ENCODE data around the gene RABL2A.
"Not testable (repeated sequence)": the region's sequence is repeated elsewhere in the genome, so short reads cannot be mapped to it uniquely, and the experiment has no call there.

RABL2A gene

DNA sequence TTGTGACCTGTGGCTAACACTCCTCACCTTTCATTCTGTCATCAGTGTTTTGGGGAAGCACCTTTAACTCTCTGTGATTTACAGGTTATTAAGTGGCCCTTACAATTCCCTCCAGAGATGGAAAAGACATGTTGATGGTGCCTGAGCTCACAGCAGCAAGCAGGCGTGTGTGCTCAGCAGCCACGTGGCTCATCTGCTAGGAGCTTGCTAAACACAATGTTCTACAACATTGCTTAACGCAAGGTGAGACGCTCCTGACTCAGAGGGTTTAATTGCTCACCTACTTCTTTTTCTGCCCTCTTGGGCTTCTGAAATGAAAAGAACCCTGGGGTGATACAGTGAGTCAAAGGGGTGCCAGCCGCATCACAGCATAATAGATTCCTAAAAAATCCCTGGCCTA lies 6.1 kb upstream of the RABL2A start:
- not testable (repeated sequence) for DNase-seq

DNA sequence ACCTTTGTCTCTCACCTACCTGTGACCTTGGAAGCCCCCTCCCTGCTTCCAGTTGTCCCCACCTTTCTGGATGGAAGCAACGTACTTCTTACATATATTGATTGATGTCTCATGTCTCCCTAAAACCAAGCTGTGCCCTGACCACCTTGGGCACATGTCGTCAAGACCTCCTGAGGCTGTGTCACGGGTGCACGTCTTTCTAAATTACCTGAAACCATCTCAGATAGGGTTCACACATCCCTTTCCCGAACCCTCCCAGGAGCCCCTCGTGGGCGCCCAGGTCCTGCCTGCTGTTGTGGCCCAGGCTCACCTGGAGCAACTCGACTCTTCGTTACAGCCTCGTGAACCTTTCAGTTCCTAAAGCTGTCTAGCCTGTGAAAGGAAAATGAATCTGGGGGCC lies 1.2 kb upstream of the RABL2A start:
- not testable (repeated sequence) for DNase-seq

DNA sequence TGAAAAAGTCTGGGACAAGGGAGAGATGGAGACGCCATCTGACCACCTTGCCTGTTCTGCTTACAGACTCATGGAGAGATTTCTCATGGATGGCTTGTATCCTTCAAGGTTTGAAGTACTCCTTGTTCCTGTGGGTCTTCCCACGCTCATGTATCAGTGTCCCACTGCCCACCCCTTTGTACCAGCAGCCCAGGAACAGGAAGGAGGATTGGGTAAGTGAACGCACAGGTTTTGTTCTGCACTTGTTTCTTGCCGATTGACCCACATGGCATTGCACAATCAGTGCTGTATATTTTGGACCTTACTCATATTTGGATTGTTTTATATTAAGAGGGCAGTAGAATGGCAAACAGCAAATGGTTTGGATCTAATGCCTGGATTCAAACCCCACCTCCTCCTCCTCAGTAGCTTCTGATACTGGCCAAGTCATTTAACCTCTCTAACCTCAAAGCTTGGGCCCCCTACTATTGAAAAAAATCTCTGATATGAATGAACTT lies 5.8 kb downstream of the RABL2A start:
- not testable (repeated sequence) for DNase-seq

DNA sequence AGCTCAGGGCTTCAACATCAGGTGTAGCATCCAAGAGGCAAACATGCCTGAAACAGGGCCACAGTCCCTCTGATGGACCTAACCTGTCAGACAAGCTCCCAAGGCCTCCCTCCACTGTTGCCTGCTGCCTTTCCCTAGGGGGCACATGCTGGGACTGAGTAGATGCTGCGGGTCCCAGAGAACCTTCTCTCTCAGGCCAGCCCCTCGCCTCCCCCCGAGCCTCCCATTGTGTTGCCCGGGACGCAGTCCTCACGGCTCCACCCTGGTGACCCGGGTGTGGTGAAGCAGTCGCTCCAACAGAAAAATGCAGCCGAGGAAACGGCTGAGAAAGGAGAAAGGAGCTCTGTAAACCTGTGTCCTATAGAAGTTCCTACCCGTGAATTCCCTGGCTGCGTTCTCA lies 8.3 kb downstream of the RABL2A start:
- not testable (repeated sequence) for DNase-seq

DNA sequence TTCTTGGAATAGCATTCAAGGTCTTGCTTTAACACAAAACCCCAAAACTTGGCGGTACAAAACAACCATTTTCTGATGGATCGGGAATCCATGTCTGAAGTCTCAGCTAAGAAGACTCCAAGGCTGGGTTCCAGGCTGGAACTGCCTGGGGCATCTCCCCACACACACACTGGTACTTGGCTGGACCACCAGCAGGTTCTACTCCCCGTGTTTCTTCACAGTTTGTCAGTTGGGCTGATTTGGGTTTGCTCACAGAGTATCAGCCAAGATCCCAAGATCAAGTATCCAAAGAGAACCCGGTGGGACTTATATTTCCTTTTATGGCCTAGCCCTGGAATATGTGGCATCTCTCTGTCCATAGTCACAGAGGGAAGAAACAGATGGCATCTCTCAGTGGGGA lies 9.2 kb downstream of the RABL2A start:
- DNase-seq: not testable (repeated sequence)

DNA sequence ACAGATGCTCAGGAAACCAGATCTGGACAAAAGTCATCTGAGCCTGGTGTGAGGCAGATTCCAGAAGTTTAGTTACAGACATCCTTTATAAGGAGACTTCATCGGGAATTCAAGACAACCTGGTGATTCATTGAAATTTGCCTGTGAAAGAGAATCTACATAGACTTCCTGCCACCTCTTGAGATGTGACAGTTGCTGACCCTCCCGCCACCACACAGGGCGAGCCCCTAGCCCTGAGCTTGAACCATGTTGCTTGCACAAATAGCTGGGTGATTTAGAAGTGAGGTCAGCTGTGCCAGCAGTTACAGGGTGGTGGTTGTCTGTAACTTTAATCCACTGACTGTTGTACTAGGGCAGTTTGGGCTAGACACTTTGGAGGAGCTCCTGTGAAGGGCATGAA lies 11.0 kb downstream of the RABL2A start:
- not testable (repeated sequence) for DNase-seq

DNA sequence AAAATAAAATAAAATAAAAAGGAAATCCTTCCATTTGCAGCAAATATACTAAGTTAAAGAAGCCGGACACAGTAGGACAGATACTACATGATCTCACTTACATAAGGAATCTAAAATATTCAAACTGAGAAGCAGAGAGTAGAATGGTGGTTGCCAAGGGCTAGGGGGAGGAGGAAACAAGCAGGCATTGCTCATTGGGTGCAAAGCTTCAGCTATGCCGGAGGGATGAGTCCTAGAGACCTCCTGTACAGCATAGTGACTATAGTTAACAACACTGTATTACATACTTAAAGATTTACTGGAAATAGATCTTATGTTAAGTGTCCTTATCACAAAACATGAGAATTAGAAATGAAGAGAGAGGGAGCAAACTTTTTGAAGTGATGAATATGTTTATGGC lies 19.2 kb downstream of the RABL2A start:
- DNase-seq: not testable (repeated sequence)

DNA sequence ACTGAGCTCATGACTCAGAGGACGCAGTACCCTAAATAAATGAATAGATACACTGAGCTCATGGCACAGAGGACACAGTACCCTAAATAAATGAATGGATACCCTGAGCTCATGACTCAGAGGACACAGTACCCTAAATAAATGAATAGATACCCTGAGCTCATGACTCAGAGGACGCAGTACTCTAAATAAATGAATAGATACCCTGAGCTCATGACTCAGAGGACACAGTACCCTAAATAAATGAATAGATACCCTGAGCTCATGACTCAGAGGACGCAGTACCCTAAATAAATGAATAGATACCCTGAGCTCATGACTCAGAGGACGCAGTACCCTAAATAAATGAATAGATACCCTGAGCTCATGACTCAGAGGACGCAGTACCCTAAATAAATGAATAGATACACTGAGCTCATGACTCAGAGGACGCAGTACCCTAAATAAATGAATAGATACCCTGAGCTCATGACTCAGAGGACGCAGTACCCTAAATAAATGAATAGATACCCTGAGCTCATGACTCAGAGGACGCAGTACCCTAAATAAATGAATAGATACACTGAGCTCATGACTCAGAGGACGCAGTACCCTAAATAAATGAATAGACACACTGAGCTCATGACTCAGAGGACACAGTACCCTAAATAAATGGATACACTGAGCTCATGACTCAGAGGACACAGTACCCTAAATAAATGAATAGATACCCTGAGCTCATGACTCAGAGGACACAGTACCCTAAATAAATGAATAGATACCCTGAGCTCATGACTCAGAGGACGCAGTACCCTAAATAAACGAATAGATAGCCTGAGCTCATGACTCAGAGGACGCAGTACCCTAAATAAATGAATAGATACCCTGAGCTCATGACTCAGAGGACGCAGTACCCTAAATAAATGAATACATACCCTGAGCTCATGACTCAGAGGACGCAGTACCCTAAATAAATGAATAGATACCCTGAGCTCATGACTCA lies 24.1 kb downstream of the RABL2A start:
- DNase-seq: not testable (repeated sequence)

DNA sequence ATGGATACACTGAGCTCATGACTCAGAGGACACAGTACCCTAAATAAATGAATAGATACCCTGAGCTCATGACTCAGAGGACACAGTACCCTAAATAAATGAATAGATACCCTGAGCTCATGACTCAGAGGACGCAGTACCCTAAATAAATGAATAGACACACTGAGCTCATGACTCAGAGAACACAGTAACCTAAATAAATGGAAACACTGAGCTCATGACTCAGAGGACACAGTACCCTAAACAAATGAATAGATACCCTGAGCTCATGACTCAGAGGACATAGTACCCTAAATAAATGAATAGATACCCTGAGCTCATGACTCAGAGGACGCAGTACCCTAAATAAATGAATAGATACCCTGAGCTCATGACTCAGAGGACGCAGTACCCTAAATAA lies 25.5 kb downstream of the RABL2A start:
- not testable (repeated sequence) for DNase-seq

DNA sequence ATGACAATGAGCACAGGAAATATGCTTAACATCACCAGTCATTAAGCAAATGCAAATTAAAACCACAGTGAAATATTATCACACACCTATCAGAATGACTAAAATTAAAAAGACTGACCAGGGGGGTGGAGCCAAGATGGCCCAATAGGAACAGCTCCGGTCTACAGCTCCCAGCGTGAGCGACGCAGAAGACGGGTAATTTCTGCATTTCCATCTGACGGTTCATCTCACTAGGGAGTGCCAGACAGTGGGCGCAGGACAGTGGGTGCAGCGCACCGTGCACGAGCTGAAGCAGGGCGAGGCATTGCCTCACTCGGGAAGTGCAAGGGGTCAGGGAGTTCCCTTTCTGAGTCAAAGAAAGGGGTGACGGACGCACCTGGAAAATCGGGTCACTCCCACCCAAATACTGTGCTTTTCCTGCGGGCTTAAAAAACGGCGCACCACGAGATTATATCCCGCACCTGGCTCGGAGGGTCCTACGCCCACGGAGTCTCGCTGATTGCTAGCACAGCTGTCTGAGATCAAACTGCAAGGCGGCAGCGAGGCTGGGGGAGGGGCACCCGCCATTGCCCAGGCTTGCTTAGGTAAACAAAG lies 29.1 kb downstream of the RABL2A start:
- DNase-seq: peak in 2 of 5 experiments; percentile 24 to 37

DNA sequence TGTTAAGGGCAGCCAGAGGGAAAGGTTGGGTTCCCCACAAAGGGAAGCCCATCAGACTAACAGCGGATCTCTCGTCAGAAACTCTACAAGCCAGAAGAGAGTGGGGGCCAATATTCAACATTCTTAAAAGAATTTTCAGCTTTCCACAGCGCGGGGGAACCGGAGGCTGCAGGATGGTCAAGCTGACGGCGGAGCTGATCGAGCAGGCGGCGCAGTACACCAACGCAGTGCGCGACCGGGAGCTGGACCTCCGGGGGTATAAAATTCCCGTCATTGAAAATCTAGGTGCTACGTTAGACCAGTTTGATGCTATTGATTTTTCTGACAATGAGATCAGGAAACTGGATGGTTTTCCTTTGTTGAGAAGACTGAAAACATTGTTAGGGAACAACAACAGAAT lies 30.7 kb downstream of the RABL2A start:
- DNase-seq: not testable (repeated sequence)

DNA sequence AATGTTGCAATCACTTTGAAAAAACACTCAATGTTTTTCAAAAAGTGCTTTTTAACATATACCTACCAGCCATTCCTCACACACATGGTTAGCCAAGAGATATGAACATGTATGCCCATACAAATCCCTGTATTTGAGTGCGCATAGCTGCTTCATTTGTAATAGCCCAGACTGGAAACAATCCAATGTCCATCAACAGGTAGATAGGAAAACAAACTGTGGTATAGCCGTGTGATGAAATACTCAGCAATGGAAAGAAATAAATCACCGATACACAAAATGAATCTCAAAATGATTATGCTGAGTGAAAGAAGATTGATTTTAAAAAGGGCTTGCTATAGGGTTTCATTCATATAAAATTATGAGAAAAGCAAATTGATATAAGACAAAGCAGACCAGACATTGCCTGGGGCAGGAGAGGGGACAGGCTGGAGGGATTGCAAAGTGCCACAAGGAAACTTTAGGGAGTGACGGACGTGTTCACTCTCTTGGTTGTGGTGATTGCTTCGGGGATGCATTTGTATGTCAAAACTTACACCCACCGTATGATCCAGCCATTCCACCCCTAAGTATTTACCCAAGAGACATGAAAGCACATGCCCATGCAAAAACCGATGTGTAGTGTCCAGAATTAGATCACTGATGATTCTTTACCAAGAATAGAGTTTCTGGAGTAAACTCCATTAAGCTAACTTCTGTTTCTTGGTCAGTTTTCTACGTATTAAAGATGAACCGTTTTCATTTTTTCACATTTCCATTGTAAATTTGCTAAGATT lies 36.4 kb downstream of the RABL2A start:
- DNase-seq: not testable (repeated sequence)

DNA sequence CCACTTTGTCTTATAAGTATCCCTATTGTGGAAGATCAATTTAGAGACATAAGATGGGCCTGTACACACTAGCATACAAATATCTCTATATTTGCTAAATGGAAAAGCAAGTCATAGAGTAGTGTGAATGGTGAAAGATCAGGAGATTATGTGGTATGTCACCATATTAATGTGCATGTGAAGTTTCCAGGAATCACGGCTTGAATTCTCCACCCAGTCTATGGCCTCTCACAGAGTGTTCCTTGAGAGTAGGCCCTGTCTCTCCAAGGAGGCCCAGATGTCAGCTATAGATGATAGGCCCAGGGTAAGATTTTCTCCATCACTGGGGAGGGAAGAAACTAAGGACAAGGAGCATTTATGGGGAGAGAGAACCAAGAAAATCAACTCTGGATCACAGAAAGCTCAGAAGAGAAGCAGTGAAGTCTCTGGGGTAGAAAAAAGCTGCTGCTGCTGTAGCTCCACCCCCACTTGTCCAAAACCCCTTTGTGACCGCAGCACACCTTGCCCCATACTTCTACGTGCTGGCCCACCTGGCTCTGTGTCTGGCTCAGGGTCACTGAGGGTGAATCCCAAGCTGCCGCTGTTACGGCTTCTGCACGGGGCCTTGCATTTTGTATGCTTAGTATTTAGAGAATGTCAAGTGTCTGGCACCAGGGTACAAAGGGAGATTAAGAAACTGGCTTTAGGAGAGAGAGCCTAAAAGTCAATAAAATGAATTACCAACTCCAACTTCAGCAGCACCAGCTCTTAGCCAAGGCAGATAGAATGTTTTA lies 37.9 kb downstream of the RABL2A start:
- not testable (repeated sequence) for DNase-seq

DNA sequence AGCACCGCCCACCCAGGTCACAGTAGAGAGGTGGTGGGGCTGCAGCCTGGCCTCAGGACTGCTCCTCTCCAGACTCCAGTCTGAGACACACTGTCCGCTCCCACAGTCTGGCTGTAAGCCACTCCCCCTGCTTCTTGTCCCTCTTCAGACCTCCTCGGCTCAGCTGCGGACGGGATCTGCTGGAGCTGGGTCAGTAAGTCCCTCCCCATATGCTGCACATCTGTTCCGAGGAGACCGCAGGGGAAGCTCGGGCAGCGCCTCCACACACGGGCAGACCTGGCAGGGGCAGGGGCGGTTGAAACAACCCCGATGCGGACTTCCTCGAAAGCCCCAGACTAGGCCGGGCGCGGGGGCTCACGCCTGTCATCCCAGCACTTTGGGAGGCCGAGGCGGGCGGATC lies 41.9 kb downstream of the RABL2A start:
- not testable (repeated sequence) for DNase-seq

DNA sequence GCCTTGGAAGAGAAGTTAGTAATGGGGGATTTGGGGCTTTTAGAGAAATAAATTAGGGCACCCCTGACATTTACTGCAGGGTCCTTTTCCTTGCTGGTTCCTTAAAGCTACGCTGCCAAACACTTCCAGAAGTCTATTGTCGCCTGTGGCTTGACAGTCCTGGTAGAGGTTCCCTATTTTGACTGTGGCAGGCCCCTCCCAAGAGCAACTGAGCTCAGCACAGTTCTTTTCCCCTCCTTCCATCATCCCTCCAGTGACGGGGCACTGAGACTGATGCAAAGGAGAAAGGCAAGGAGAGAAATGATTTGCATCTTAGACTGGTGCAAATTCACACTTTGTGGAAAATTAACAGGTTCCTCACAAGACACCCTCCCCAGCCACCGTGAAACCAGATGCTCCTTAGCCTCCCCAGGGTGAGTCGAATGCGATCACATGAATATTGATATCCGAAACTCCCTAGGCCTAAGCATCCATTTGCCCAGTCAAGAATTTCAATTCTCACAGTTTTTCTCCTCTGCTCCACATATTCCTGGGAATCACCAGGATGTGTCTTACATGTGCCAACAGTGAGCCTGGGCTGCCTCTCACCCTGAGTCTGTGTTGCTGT lies 45.4 kb downstream of the RABL2A start:
- no peak for DNase-seq

DNA sequence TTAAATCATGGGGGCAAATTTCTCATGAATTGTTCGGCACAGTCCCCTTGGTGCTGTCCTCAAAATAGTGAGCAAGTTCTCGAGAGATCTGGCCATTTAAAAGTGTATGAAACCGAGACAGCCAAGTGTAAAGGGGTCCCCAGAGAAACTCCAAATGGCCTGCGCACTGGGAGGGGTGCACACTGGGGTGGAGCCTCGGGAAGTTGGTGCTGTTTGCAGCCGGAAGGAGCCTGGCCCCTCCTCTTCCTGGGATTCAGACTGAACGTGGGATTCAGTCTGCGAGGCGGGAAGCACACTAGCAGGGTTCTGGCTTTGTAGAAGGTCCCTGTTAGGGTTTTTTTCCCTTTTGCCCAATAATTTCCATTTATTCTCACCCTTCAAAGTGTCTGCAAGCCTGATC lies 48.8 kb downstream of the RABL2A start:
- DNase-seq: no peak

DNA sequence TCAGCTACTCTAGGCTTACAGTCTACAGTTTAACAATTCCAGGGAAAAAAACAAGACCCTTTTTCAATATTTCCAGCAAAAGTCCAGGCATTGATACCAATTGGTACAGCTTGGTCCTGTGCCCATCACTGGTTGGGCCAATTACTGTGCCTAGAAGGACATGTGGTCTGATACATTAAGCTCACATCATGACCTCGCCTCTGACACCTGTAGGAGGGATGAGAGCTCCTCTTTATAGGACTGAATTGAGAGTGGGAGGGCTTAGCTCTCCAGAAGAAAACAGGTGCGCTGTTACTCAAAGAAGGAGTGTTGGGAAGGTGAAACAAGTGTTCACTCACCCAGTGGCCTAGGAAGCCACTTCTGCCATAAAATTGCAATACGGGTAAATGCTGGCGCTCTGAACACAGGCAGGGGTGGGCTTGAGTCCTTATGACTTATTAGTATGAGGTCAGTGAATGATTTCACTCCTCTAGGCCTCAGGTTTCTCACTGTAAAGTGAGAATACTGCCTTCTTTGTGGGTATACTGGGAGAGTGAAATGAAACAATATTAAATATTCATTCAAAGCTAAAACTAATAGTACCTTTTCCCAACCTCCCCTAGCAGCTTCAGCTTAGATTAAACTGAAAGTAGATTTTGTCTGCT lies 49.7 kb downstream of the RABL2A start:
- no peak for DNase-seq

DNA sequence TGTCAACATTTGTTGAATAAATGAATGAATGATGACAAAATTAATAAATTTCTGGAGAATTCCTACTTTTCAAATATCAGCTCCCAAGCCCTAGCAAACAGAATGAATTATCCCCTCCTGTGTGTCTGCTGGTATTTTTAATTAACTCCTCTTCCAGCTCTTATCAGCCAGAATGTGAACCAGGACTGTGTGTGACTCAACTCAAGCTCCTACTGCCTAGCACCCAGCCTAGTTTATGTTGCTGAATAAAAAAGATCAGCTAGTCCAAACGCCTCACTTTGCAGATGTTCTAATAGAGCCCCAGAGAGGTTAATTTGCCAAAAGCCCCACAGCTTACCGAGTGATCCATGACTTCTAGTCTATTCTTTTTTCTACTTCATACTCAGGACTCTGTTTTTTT lies 50.3 kb downstream of the RABL2A start:
- DNase-seq: no peak

DNA sequence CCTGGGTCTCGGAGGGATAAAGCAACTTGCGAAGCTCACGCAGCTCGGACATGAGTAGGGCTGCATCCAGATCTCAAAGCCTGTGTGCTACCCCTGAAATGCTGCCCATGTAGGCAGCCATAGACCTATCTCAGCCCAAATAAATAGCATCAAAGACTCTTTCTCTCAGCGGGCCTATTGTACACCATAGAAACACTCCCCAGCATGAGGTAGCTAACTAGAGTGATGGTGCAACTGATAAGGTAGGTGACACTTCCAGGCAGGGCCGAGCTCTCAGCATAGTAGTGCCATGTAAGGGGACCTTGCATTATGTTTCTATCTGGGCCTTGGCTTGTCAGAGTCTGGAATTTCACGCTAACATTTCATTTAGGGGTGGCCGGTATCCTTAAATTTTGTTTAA lies 52.4 kb downstream of the RABL2A start:
- peak in 2 of 5 experiments; percentile 17 to 67 for DNase-seq

DNA sequence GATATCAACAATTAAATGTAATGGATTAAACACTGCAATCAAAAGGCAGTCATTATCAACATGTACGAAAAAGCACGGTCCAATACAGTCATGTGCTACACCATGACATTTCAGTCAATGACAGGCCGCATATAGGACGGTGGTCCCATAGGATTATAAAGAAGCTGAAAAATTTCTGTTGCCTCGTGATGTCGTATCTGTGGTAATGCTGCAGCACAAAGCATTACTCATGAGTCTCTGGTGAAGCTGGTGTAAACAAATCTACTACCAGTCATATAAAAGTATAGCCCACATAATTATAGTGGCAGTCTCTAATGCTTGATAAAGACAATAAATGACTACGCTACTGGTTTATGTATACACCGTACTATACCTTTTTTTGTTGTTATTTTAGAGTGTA lies 58.4 kb downstream of the RABL2A start:
- no peak for DNase-seq

DNA sequence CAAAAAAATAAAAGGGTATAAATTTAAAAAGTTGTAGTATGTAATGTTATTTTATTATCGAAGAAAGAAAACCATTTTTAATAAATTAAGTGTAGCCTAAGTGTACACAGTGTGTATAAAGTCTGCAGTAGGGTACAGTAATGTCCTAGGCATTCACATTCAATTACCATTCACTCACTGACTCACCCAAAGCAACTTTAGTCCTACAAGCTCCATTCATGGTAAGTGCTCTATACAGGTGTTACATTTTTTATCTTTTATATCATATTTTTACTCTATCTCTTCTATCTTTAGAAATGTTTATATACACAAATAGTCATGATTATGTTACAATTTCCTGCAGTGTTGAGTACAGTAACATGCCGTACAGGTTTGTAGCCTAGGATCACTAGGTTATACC lies 59.5 kb downstream of the RABL2A start:
- no peak for DNase-seq

Measured in T-helper 2 cell (primary cell).